ENCODE data around the gene OTUD4.

- TF ChIP-seq NFIC (IDR thresholded peaks at IDR 0.05), result no peak
- no peak for TF ChIP-seq ZEB2 (IDR thresholded peaks at IDR 0.05)
- TF ChIP-seq POLR2A (conservative IDR thresholded peaks at IDR 0.05), result no peak
- TF ChIP-seq ELK1 (CRISPR knock-in tag; IDR thresholded peaks at IDR 0.05), result no peak
- TF ChIP-seq EZH2 (IDR thresholded peaks at IDR 0.05; ENCODE audit: borderline replicate concordance, low read depth, low read length), result no peak
- no peak for TF ChIP-seq CTCF (IDR thresholded peaks at IDR 0.05 in 2 of 3, conservative IDR thresholded peaks at IDR 0.05 in 1 of 3; ENCODE audit: insufficient read depth in 2 of 3, low read depth in 1 of 3, low read length in 3 of 3)
- no peak for TF ChIP-seq EGR1 (conservative IDR thresholded peaks at IDR 0.05)
- TF ChIP-seq CBX5 (IDR thresholded peaks at IDR 0.05; ENCODE audit: borderline replicate concordance, low read depth), result no peak
- no peak for TF ChIP-seq BDP1 (IDR thresholded peaks at IDR 0.05; ENCODE audit: insufficient read depth, insufficient read length)
- TF ChIP-seq BRD4 (IDR thresholded peaks at IDR 0.05), result no peak
- TF ChIP-seq TFAP4 (CRISPR knock-in tag; IDR thresholded peaks at IDR 0.05; ENCODE audit: borderline replicate concordance), result no peak
- TF ChIP-seq SMAD1 (IDR thresholded peaks at IDR 0.05; ENCODE audit: low read depth, low read length, partially characterized antibody), result no peak
- TF ChIP-seq ETV1 (tag; conservative IDR thresholded peaks at IDR 0.05; ENCODE audit: low read depth), result no peak
- no peak for TF ChIP-seq ZNF263 (CRISPR knock-in tag; IDR thresholded peaks at IDR 0.05; ENCODE audit: borderline replicate concordance)
These were observed 23.4 kb downstream of the OTUD4 start for GRCh38 chr4:145156986-145157385.

Measured in K562 (cell line).